Rectal smooth muscle tissue (tissue), 1 donor: ENCODE results near the gene THBS1.

Source experiments
- H3K27ac ChIP-seq: one replicate; pipeline ENCODE4 v1.7.0; 2013; ENCODE audit warnings: low read depth, low read length, inconsistent platforms
- H3K27me3 ChIP-seq: one replicate; pipeline ENCODE4 v1.7.0; 2013; ENCODE audit warnings: low read length; ENCODE audit not compliant: control insufficient read depth, insufficient read depth
- H3K36me3 ChIP-seq: one replicate; pipeline ENCODE4 v1.7.0; 2013; ENCODE audit warnings: low read length; ENCODE audit not compliant: control insufficient read depth, insufficient read depth
- H3K4me1 ChIP-seq: one replicate; pipeline ENCODE4 v1.7.0; 2013; ENCODE audit warnings: low read length; ENCODE audit not compliant: control insufficient read depth, insufficient read depth
- H3K4me3 ChIP-seq: one replicate; pipeline ENCODE4 v1.7.0; 2013; ENCODE audit warnings: low read length
- H3K9ac ChIP-seq: one replicate; pipeline ENCODE4 v1.7.0; 2013; ENCODE audit warnings: low read length

The THBS1 gene

GRCh38 chr15:39602143-39602542 lies 21.3 kb downstream of the THBS1 start:
- Histone ChIP-seq H3K36me3 (no peaks in the 10 kb centered on the region), H3K27me3 (no peaks in the 10 kb centered on the region)

GRCh38 chr15:39605146-39605545 lies 24.3 kb downstream of the THBS1 start:
- H3K27ac ChIP-seq, result no peak overlapping the region
- no peaks in the 10 kb centered on the region for H3K4me1 ChIP-seq
- H3K27me3 ChIP-seq, result no peaks in the 10 kb centered on the region
- no peaks in the 10 kb centered on the region for H3K36me3 ChIP-seq
- no peak overlapping the region for H3K9ac ChIP-seq
- no peak overlapping the region for H3K4me3 ChIP-seq

More at GRCh38 chr15:39602143-39602542, 21.3 kb downstream of the THBS1 start:
- no peak overlapping the region for H3K4me3 ChIP-seq
- H3K4me1 ChIP-seq, result peaks cover 3% of the 10 kb centered on the region
- no peak overlapping the region for H3K27ac ChIP-seq
- H3K9ac ChIP-seq, result no peak overlapping the region

- Histone ChIP-seq H3K27me3 (no peaks in the 10 kb centered on the region), H3K27ac (no peak overlapping the region), H3K4me3 (no peak overlapping the region), H3K36me3 (no peaks in the 10 kb centered on the region), H3K4me1 (no peaks in the 10 kb centered on the region), H3K9ac (no peak overlapping the region)
Observed at GRCh38 chr15:39608185-39609139, 27.6 kb downstream of the THBS1 start.

GRCh38 chr15:39609166-39609916 lies 28.5 kb downstream of the THBS1 start:
- no peaks in the 10 kb centered on the region for H3K27me3 ChIP-seq
- H3K4me3 ChIP-seq, result no peak overlapping the region
- H3K27ac ChIP-seq, result no peak overlapping the region
- H3K36me3 ChIP-seq, result no peaks in the 10 kb centered on the region
- no peak overlapping the region for H3K9ac ChIP-seq
- no peaks in the 10 kb centered on the region for H3K4me1 ChIP-seq

GRCh38 chr15:39610665-39611064 lies 29.8 kb downstream of the THBS1 start:
- Histone ChIP-seq H3K36me3 (no peaks in the 10 kb centered on the region), H3K27me3 (no peaks in the 10 kb centered on the region)

GRCh38 chr15:39613271-39613670 lies 32.4 kb downstream of the THBS1 start:
- no peak overlapping the region for H3K27ac ChIP-seq
- no peaks in the 10 kb centered on the region for H3K4me1 ChIP-seq
- no peak overlapping the region for H3K4me3 ChIP-seq
- H3K9ac ChIP-seq, result no peak overlapping the region
- no peaks in the 10 kb centered on the region for H3K27me3 ChIP-seq
- H3K36me3 ChIP-seq, result no peaks in the 10 kb centered on the region

More at GRCh38 chr15:39610665-39611064, 29.8 kb downstream of the THBS1 start:
- no peak overlapping the region for H3K4me3 ChIP-seq
- H3K4me1 ChIP-seq, result no peaks in the 10 kb centered on the region
- H3K27ac ChIP-seq, result no peak overlapping the region
- H3K9ac ChIP-seq, result no peak overlapping the region

- Histone ChIP-seq H3K36me3 (no peaks in the 10 kb centered on the region), H3K27ac (no peak overlapping the region), H3K9ac (no peak overlapping the region), H3K4me1 (no peaks in the 10 kb centered on the region), H3K27me3 (no peaks in the 10 kb centered on the region), H3K4me3 (no peak overlapping the region)
Observed at GRCh38 chr15:39613861-39614260, 33.0 kb downstream of the THBS1 start.

GRCh38 chr15:39616731-39617455 lies 36.0 kb downstream of the THBS1 start:
- H3K4me1 ChIP-seq, result no peaks in the 10 kb centered on the region
- H3K9ac ChIP-seq, result no peak overlapping the region
- H3K4me3 ChIP-seq, result no peak overlapping the region
- H3K27ac ChIP-seq, result no peak overlapping the region
- no peaks in the 10 kb centered on the region for H3K27me3 ChIP-seq
- H3K36me3 ChIP-seq, result no peaks in the 10 kb centered on the region

- Histone ChIP-seq H3K36me3 (no peaks in the 10 kb centered on the region), H3K4me1 (peaks cover 3% of the 10 kb centered on the region), H3K4me3 (no peak overlapping the region), H3K27ac (no peak overlapping the region), H3K27me3 (no peaks in the 10 kb centered on the region), H3K9ac (no peak overlapping the region)
Observed at GRCh38 chr15:39618063-39618823, 37.4 kb downstream of the THBS1 start.

GRCh38 chr15:39621210-39621609 lies 40.3 kb downstream of the THBS1 start:
- Histone ChIP-seq H3K27ac (no peak overlapping the region), H3K36me3 (no peaks in the 10 kb centered on the region)

GRCh38 chr15:39621976-39622375 lies 41.1 kb downstream of the THBS1 start:
- peaks cover 9% of the 10 kb centered on the region for H3K4me1 ChIP-seq
- no peaks in the 10 kb centered on the region for H3K27me3 ChIP-seq
- no peak overlapping the region for H3K9ac ChIP-seq
- no peaks in the 10 kb centered on the region for H3K36me3 ChIP-seq
- H3K4me3 ChIP-seq, result no peak overlapping the region
- H3K27ac ChIP-seq, result no peak overlapping the region

More at GRCh38 chr15:39621210-39621609, 40.3 kb downstream of the THBS1 start:
- Histone ChIP-seq H3K27me3 (no peaks in the 10 kb centered on the region), H3K9ac (no peak overlapping the region), H3K4me3 (no peak overlapping the region), H3K4me1 (peaks cover 9% of the 10 kb centered on the region)
